NOMO-1 (cell line): Measurements from ENCODE around the gene SLC19A1.

Experiments
- DNase-seq, 2 experiments: peaks; one replicate each; lab custom pipeline; 2025; ENCODE audit not compliant: unreplicated experiment in 2 of 2; lab: John Stamatoyannopoulos, UW

The SLC19A1 gene

DNA sequence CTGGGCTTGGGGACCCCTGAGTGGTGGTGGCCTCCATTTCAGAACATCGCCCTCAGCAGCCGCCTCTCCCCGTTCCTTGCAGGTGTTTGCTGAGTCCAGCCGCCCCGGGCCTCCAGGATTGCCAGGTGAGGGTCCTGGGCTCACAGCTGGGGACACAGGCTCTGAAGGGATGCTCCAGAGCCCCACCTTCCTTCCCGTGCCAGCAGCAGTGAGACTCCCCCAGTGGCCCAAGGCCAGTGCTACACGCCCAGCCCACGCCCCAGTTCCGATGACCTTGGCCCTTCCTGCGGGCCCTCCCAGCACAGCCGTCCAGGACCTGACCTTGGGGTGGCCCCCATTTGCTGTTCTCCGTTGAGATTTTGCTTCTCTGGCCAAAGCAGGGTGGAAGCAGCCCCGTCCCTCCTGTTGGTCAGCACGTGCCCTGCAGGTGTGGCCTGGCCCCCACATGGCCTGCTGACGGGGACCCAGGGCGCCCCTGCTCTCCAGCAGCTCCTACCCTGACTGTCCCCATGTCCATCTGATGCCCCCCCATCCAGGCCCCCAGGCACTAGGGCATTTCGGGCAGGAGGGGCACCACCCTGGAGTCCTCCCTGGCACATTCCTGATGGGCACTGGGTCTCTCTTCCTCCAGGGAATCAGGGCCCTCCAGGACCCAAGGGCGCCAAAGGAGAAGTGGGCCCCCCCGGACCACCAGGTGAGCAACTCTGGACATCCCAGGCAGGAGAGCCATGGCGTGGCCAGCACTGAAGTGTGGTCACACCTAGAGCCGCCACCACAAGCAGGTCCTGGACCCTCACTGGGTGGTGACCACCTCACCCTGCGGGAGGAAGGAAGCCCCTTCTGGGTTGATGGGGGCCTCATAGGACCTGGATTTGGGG lies 45.0 kb downstream of the SLC19A1 start:
- no peak for DNase-seq

DNA sequence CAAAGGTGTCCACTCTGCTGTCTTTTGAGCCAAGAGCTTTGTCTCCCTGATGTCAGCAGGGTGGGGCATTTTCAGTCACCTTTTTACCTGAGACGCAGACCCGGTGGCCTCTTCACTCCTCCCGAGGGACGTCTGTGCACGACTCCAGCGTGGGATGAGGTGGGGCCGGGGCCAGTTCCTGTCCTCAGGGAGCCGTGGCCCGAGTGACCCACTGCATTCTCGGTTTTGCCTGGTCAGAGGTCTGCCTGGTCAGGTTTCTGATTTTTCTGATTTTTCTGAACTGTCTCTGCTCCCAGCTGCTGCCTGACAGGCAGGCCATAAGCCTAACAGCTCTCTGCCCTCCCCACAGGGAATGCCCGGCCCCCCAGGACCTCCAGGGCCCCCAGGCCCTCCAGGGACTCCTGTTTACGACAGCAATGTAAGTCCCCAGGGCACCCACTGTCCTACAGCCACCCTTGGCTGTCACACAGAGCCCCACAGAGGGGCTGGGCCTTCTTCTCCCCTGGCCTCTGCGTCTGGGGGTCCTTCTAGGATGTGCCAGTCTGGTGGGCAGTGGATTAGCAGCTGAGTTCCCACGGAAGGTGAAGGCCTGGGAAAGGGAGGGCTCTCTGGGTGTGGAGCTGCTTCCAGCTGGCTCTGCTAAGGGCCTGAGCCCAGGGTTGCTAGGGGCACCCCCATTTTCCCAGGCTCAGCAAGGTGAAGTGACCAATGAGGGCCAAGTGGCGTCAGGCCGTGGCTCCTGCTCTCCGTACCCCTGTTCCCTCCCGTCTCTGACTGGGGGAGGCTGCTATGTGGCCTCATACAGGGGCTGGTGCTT lies 45.9 kb downstream of the SLC19A1 start:
- no peak for DNase-seq

DNA sequence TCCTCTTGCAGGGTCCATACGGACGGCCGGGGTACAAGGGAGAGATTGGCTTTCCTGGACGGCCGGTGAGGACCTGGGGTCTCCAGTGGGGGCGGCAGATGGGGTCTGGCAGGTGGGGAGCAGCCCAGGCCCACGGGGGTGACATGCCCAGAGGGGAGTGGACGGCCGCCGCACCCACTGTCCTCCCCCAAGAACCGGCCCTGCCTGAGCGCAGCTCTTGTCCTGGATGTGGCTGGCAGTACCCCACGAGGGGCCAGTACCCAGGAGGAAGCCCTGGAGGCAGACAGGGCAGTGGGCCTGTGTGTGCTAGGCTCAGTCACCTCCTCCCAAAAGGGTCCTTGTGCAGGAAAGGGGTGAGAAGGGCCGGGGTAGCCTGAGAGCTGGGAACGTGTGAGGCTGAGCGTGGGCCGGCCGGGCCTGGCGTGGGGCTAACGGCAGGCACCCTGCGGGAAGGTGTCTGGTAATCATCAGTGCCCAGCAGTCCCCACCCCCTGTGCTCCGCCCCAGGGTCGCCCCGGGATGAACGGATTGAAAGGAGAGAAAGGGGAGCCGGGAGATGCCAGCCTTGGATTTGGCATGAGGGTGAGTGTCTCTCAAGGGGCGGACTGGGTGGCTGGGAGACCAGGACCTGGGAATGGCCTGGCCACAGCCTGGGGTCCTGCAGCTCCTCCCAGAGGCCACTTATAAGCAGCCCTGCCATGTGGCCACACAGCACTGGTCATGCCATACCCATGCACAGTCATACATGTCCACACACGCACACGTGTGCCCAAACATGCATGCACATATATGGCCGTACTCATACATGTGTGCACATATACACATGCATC lies 47.2 kb downstream of the SLC19A1 start:
- no peak for DNase-seq

DNA sequence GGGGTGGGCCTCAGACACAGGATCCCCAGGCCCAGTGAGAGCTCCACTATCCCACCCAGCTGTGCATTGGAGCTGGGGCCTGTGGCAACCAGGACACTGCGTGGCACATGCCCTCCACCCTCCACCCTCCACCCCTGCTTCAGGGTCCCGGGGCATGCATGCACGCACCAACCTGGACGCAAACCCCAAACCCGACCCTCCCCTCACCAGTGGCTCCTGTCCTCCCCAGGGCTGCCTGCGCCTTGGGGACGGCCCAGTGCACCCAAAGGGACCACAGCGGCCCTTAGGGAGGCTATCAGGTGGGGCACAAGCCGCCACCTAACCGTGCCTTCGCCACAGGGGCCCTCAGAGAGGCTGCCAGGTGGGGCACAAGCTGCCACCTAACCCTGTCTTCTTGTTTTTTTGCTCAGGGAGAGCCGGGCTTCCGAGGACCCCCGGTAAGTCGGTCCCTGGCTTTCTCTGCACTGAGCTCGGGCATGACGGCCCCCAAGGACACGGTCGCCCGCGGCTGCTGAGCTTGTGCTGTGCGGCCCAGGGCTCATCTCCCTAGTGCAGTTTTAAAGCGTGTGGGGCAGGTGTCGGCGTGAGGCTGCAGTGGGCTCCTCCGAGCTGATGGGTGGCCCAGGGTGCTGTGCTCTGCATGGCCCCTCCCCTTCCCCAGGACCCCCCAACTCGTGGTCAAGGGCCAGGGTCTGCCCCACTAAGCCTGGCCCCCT lies 47.9 kb downstream of the SLC19A1 start:
- no peak for DNase-seq

DNA sequence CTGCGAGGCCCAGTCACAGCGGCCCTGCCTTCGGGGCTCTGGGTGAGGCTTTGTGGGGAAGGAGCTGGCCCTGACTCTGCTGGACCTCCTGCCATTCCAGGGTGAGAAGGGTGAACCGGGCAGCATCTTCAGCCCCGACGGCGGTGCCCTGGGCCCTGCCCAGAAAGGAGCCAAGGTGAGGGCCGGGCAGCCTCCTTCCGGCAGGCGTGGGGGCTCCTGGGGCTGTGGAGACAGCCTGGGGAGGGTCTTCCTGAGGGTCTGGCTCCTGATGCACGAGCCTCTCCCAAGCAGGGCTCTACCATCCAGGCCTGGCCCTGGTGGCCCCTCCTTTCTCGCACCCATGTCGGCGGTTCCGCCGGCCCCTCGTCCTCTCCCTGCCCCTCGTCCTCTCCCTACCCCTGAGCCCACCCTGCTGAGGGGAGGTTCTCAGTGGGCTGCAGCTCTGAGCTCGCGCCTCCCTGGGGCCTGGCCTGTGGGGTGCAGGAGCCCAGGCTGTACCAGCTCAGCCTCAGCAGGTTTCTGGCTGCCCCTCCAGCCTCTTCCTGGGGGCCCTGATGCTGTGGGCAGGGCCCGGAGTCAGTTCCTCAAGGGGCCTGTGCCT lies 48.7 kb downstream of the SLC19A1 start:
- DNase-seq: no peak

DNA sequence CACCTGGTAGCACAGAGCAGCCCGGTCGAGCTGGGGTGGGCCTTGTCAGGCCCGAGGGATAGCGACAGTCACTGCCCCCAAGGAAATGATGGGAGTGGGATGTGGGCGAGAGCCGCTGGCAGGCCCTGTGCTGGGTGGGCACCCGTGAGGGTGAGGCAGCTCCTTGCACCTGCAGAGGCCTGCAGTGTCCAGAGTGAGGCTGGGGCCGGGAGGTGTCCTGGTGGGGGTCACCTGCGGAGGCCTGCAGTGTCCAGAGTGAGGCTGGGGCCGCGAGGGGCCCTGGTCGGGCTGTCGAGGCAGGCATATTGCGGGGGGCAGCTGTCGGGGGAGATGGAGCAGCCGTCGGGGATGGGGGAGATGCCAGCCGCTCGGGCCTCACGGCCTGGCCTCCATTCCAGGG lies 49.5 kb downstream of the SLC19A1 start:
- no peak for DNase-seq

DNA sequence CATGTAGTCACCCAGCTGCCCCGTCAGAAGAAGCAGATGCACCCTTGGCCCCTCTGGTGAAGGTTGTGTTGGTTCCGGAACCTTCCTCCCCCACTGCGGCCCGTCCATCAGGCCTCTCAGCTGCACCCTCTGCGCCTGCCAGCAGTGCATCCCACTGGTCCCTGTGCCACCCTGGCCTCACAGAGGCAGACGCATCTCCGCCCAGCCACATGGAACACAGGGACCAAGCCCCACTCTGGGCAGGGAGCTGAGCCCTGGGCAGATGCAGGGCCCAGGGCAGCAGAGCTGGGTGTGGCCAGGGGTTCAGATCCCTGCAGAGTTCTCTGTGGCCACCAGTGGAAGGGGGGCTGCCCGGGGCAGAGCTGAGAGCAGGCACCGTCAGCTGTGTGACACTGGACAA lies 50.6 kb downstream of the SLC19A1 start:
- DNase-seq: no peak

DNA sequence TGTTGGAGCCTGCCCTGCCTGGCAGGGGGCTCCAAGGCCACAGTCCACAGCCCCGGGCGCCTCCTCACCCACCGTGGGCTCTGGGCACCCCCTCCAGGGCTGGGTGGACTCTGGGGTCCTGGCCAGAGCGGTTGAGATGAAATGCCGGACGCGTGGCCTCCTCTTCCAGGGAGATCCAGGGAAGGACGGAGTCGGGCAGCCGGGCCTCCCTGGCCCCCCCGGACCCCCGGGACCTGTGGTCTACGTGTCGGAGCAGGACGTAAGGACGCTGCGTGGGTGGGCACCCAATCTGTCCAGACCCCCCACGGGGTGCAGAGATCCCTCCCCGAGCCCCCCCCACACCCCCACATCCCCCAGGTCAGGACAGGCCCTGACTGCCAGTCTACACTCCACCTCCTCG lies 51.2 kb downstream of the SLC19A1 start:
- DNase-seq: no peak

DNA sequence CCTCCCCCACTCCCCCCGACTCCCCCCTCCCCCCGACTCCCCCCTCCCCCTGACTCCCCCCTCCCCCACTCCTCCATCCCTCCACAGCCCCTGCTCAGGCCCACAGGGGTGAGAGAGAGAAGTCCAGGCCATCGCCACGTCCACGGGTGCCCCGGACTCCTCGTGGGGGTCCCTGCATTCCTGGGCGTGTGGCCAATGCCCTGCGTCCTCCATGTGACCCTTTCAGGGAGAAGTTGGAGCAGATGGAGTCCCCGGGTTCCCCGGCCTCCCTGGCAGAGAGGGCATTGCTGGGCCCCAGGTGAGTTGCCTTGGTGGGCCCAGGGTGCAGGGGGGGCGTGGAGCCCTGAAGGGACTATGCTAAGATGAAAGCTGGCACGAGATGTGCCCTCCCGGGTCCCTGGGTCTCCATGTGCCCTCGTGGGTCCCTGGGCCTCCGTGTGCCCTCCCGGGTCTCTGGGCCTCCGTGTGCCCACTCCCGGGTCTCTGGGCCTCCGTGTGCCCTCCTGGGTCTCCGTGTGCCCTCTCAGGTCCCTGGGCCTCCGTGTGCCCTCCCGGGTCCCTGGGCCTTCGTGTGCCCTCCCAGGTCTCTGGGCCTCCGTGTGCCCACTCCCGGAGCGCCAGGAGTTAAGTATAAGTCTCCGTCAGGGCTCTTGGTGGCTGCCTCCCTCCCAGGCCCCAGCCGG lies 52.0 kb downstream of the SLC19A1 start:
- no peak for DNase-seq

DNA sequence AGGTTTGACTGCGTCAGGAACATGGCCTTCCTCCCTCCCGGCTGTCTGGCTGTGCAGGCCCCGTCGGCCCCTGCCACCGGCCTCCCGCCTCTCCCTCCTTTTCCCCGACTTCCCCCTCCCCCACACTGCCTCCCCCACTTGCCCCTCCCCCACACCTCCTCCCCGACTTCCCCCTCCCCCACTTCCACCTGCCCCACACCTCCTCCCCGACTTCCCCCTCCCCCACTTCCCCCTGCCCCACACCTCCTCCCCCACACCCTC lies 52.6 kb downstream of the SLC19A1 start:
- no peak for DNase-seq

DNA sequence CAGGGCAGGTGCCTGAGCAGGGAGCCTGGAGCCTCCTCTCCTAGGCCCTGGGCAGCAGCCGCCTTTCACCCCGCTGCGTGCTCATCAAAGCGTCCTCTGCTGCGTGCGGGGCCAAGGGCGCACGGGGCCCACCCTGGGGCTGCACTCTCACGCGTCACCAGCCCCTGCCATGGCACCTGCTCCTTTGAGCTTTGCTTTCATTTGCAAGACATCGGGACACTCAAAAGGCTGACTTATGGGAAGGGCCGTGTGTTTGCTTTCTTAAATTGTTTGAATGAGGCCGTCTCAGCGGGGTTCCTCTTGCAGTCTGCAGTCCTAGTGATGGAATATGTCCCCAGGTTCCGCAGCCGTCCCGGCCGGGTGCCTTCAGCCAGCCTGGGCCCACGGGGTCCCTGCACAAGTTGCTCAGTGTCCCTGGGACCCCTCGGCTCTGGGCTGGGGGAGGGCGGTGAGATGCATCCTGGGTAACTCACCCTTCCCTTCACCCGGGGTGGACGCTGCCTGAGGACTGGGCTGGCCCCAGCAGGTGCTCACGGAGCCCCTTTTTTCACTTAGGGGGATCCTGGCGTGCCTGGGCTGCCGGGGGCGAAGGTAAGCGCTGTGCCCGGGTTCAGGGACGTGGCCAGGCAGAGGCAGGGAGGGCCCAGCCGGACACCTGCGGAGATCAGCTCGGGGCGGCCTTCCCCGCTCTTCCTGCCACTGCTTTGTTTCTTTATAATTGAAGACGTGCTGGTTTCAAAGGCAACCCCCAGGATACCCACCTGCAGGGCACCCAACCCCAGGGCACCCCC lies 53.1 kb downstream of the SLC19A1 start:
- no peak for DNase-seq

DNA sequence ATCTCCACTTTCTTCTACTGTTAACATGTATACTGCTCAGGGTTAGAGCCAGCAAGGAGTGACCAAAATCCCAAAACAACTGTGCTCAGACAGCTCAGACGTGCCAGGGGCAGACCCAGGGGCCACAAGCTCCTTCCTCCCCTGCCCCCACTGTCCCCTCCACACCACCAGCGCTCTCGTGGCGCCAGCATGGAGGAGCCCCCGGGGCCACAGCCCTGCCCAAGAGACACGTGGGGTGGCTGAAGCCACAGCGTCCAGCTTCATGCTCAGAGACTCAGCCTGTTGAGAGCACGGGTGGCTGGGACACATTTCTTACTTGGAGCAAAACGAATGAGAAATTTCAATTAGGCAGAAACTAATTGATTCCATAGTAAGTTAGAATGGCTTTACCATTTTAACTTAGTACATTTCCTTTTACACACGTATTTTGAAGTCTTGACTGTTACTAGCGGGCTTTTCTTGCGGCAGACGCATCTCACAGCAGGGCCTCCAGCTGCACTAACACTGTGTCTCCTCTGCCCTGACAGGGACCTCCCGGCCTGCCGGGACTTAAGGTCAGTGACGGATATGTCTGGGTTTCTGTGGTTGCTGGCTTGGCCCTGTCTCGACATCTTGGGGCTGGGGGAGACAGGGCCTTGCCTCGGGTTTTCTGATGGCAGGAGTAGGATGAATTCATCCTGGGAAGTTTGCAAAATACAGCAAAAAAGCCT lies 54.2 kb downstream of the SLC19A1 start:
- no peak for DNase-seq

DNA sequence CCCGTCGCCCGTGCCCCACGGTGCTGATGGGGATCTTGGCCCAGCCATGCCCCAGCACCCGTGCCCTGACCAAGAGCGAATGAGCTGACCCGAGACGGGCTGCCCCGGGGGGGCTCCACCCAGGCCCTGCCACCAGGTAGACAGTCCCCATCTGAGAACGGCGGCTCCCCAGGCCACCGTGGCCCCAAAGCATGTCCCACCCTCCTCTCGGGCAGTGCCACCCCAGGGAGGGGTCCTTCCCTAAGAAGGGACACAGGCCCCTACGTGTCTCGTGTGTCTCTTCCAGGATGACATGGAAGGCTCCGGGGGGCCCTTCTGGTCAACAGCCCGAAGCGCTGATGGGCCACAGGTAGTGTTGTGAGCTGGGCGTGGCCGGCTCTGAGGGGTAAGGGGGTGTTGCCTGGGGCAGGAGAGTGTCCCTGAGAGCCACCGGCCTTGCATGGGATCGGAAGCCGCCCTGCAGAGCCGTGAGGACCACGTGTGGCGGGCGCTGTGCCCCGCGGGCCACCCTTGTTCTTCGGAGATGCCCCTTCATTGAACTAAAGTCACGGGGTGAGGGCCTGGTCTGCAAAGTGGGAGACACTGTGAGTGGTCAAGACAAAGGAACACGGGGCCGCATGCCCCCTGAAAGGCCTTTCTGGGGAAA lies 55.0 kb downstream of the SLC19A1 start:
- no peak for DNase-seq

DNA sequence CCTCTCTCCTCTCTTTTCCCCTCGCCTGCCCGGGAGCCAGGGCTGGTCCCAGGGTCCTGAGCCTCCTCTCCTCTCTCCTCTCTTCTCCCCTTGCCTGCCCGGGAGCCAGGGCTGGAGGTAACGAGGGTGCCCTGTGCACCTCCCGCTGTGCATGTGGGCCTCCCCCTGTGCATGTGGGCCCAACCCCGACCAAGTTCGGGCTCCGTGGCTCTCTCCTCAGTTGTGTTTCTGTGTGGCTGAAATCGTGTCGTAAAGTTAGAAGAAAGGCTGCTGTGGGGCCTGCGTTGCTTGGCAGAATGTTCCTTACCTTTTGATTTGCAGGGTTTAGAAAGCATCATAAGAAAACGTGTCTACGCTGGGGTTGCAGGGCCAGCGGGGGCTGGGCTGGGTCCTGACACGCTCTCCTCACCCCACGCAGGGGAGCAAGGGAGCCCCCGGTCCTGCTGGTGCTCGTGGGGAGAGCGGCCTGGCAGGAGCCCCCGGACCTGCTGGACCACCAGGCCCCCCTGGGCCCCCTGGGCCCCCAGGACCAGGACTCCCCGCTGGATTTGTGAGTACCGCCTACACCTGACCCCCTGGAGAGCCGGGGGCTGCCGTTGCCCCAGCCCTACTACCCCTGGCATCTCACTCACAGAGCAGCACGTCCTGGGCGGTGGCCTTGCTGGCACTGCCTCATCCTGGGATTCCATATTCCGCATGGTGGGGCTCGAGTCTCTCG lies 55.6 kb downstream of the SLC19A1 start:
- no peak for DNase-seq

DNA sequence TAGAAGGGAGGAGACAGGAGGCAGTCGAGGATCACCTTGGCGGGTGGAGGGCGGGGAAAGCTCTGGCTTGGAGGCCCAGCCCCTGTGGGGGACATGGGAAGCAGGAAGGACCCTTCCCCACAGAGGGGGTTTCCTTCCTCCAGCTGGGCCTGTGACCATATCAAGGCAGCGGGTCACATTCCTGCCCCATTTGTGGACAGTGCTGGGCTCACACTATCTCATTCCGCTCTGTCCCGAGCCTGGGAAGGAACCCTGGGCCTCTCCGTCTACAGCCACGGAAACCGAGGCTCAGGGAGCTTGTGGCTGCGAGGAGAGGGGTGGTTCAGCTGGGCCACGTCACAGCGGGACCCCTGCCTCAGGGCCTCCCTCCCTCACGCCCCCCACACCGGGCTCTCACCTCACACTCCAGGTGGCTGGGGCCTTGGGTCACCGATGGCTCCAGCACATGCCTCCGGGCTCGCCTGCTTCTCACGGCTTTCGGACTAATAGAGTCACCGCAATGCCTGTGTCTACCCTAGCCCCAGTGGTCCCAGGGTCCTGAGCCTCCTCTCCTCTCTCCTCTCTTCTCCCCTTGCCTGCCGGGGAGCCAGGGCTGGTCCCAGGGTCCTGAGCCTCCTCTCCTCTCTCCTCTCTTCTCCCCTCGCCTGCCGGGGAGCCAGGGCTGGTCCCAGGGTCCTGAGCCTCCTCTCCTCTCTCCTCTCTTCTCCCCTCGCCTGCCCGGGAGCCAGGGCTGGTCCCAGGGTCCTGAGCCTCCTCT lies 56.4 kb downstream of the SLC19A1 start:
- DNase-seq: no peak

DNA sequence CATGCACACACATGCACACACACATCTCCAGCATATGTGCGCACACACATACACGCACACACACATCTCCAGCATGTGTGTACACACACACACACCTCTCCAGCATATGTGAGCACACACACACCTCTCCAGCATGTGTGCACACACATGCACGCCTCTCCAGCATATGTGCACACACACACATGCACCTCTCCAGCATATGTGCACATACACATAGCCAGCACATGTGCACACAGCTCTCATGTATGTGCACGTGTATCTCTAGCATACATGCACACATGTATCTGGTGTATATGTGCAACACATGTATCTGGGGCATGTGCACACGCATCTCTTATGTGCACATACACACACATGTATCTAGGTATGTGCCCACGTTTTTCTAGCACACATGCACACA lies 57.9 kb downstream of the SLC19A1 start:
- no peak for DNase-seq
